TTC549 (cell line): ENCODE data around the gene C1orf52.
"Not testable (repeated sequence)": the region's sequence is repeated elsewhere in the genome, so short reads cannot be mapped to it uniquely, and the experiment has no call there.

ENCODE experiments used
- FAIRE-seq: peaks from 2 replicates; lab custom pipeline; 2012; peaks lifted over from hg19 to GRCh38; lab: Jason Lieb, UNC

Gene C1orf52

DNA sequence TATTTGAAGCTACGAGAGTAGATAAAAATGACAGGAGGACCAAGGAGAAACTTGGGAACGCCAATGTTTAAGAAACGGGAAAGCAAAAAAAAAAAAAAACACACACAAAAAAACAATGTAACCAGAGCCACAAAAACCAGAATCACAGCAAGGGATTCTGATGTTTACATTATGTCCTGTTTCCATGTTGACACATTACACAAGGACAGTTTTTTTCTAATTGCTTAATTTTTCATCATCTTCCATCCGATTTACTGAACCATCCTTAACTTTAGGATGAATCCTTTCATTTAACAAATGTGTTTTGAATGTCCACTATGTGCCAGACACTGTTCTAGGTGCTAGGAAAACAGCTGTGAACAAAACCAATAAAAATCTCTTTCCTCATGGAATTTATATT lies 18.3 kb upstream of the C1orf52 start:
- no peak for FAIRE-seq

DNA sequence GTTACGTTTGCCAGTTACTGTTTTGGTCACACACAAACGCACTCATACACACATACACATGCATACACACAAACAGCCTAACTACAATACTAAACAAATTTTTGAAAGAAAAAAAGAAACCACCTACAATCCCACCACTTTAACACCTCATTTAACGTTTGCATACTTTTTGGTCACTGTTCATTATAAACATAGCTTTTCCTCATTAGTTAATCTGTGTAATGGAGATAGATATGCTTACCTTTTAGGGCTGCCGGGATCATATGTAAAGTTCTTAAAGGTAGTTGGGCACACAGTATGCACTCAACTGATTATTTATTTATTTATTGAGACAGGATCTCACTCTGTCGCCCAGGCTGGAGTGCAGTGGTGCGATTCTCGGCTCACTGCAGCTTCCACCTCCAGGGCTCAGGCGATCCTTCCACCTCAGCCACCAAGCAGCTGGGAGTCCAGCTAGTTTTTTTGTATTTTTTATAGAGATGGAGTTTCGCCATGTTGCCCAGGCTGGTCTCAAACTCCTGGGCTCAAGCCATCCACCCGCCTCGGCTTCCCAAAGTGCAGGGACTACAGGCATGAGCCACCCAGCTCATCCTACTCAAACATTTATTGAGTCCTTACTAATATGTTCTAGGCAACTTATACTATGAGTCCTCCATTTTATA lies 17.6 kb upstream of the C1orf52 start:
- no peak for FAIRE-seq

DNA sequence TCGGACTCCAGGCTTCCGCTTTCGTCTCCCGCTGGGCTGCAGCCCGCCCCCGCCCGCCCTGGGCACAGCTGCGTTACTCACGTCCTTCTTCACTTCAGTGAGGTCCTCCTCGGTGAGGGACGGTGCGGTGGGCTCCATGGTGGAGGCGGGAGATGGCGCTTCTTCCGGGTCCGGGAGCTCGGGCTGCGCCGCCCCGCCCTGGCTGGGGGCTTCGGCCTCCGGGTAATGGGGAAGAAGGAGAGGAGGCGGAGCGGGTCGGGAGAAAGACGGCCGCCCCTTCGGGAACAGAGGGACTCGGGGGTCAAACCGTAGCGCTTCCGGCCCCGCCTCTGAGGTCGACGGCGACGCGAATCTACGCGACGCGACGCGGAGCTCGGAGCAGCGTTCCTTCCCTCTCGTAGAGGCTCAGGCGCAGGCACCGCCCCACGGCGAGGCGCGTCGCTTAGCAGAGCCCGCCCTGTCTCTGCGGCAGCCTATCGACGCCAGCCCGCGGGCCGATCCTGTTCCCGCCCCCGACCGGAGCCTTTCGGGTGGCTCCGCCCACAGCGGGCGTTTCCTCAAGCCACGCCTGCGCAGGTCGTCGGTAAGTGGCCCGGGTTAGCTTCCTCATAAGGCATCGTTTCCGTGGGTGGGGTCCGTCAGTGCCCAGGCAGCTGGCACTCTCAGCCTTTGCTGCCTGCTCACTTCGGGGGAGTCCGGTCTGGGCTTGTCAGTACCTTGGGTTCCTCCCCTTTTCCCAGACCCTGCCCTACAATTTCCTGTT lies 16.9 kb upstream of the C1orf52 start, which contains the start of gene BCL10:
TSS of gene BCL10 (minus strand) at position 418 of the 763 bp plus-strand sequence. CDS start at position 138, 280 bp downstream.
- peak; percentile 90 for FAIRE-seq

DNA sequence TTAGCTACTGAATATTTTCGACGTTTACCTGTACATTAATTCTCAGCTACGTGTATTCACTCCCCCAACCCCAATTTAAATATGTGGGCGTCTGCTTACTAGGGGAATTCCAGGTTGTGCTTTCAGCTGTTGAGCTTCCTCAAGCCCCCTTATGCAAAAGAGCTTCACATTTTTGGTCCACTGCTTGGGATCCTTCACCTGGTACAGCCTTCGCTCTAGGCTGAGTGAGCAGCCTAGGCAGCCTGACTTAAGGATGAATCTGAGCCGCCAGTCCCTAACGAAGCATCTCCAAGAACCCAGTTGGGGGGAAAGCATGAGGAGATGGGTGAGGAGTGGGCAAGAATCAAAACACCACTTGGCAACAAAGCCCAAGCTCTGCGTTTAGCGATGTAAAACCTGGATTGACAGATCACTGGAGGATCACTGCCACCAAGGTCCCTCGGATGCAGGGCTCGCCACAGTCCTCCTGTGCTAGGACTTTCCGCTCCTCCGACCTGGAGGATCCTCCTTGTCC lies 16.3 kb upstream of the C1orf52 start:
- FAIRE-seq: no peak

DNA sequence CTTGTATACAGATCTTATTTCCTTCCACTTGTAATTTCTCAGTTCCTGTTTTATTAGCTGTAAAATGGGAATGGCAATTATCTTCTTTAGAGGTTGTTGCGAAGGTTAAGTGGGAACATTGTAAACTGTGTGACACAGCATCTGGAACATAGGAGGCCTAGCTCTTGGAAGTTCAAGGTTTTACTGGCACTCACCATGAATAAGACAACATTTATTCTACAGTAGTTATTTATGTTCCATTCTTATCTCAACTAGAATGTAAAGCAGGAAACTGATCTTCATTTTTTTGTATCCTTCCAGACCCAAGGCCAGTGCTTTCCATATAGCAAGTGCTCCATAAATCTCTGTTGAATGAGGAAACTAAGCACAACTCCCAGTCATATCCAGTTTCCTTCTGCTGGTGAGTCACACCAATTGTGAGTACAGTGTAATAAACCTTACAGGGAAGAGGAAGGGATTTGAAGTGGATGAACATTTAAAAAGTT lies 15.5 kb upstream of the C1orf52 start:
- FAIRE-seq: no peak

DNA sequence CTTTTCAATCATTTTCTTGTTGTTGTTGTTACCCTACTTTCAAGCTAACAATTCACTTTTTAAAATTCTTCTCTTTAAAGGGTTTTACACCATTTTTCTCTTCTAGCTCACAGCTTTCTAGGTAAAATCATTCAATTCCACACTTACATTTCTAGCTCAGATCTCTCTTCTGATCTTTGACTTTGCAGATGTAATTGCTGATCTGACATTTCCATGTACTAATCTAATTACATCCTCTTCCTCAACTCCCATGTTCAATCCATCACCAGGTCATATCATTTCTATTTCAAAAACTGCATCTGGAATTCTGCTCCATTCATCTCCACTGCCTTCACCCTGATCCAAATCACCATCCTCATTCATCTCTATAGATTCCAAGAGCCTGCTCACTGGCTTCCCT lies 13.9 kb upstream of the C1orf52 start:
- FAIRE-seq: no peak

DNA sequence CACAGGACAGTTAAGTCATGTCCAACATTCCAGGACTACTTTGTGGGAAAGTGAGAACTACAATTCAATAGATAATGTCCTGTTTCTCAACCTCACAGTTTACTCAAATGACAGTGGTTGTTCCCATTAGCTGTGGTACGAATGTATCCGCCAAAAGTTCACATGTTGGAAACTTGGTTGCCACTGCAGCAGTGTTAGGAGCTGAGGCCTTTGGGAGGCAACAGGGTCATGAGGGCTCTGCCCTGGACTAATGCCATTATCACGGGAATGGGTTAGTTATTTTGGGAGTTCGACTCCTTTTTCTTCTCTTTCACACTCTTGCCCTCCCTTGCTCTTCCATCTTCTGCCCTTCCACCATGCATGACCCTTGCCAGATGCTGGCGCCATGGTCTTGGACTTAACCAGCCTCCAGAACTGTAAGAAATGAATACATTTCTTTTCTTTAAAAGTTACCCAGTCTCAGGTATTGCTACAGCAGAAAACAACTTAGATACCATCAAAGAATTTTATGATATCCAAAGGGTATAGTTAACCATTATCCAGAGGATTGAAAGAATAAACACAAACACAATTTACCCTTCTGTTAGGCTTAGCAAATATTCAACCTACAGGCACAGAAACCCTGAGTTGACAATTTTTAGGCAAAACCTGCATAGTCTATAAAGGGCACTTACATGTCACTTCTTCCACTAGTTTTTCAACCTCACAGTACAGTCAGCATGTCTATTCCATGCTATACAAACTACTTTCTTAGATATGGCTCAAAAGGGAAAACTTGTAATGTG lies 9.5 kb upstream of the C1orf52 start:
- no peak for FAIRE-seq

DNA sequence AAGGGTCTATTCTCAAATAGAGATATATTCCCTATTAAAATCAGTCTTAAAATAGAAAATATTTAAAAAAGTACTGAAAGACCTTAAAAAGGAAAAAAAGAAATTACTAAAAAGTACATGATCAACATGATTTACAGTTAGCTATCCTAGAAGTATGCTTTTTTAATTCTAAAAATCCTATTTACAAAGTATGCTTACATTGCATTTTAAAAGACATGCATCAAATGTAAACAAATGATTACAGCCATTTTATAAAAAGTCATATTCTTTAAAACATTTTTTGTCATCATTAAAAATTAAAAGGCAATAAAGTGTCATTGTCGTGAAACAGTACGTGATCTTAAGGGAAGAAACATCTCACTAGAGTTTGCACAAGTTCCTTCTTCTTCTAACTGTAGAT lies 7.9 kb upstream of the C1orf52 start:
- no peak for FAIRE-seq

DNA sequence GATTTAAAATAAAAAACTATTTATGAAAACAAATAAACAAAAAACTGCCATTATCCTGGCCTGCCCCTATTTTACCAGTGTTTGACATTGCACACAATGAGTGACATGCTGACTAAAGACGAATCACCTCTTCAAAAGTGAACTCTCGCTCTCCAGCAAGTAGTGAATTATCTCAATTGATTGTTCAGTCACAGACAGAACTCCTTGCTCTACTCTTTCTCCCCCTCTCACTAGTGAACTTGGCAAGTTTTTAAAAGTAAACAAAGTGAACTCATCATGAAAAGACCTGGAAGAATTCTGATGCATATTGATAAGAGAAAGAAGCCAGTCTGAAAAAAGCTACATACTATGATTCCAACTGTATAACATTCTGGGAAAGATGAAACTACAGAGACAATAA lies 4.7 kb upstream of the C1orf52 start:
- no peak for FAIRE-seq

DNA sequence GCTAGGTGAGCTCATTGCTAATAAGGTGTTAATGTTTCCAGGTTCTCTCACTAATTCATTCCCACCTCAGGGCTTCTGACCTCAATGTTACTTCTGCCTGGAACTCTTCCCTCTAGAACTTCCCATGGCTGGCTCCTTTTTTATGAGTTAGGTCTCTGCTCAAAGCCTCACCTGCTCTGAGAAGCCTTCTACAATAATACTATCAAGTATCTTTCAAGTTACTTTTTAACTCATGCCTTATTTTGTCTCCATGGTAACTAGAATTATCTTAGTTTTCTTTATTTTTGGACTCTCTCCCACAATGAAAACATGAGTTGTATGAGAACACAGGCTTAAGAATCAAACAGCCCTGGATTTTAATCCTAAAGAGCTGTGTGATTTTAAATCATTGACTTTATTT lies 3.5 kb upstream of the C1orf52 start:
- no peak for FAIRE-seq

DNA sequence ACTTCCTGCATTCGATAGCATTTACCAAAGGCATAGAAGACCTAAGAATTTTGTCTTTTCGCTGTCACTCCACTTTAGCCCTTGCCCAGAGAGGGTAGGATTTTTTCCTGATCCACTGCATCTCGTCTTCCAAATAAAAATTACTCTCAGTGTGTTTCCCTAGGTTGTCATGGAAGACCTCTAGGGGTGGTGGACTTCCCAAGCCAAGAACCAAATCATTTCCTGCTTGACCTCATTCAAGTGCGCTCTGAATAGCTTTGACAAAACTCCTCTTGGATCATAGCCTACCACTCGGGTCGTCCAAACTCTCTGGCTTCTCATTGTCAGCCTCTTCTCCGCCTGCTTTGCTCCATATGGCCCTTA lies 431 bp upstream of the C1orf52 start:
- no peak for FAIRE-seq

DNA sequence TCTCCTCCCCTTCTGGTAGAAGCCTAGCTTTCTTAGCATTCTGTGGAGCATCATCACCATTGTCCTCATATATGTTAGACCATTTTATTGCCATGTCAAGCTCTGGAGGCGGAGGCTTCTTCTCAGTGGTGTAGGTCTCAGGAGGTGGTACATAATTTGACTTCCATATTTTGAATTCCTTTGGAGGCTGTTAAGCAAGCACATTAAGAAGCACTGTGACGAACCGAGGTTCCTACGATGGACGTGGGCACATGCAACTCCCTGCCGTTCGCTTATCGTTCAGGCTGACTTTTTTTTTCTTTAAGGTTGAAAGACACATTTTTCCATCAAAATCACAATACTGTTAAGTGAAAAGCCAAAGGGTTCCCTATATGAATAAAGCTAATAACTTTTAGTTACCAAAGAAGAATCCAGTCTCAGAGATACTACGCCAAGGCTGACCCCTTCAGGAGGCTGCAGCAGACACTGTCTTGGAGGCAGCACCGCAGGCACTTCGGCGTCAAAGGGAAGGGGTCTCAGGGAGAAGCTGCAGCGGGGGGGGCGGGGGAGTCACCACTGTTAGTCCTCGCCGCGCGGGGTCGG lies 835 bp downstream of the C1orf52 start:
- no peak for FAIRE-seq

DNA sequence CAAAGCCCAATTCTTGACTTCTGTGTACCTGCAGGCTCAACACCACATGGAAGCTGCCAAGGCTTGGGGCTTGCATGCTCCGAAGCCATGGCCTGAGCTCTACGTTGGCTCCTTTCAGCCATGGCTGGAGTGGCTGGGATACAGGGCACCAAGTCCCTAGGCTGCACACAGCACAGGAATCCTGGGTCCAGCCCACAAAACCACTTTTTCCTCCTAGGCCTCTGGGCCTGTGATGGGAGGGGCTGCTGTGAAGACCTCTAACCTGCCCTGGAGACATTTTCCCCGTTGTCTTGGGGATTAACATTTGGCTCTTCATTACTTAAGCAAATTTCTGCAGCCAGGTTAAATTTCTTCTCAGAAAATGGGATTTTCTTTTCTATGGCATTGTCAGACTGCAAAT lies 10.4 kb downstream of the C1orf52 start:
- not testable (repeated sequence) for FAIRE-seq

DNA sequence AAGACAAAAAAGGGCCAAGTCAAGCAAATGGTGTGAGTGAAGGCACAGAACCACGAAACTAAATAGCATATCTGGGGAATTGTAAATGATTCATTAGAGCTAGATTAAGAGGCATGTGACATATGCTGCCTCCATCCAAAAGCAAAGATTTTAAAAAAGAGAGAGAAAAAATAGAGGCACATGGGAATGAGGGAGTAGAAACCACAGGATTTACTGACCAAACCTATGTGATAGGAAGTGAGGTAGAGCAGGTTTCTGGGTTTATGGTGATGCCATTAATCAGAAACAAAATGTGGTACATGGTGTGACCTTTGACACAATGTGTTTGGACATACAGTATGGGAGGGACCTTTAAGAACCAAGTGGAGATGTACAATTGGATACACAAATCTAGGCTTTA lies 13.6 kb downstream of the C1orf52 start:
- FAIRE-seq: no peak

DNA sequence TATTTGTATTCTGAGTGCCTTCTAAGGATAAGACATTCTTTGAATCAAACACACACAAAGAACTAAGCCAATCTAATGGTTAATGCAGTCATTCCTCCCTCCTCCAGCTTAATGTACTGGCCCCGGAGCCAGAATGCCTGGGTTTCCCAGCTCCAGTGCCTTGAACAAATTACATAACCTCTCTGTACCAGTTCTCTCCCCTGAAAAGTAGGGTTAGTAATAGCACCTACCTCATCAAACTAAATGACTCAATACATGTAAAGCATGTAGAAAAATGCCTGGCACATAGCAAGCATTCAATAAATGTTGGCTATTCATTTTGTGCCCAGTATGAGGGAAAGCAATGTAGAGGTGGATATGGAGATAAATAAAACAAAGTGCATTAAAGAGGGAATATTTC lies 14.0 kb downstream of the C1orf52 start:
- peak; percentile 92 for FAIRE-seq

DNA sequence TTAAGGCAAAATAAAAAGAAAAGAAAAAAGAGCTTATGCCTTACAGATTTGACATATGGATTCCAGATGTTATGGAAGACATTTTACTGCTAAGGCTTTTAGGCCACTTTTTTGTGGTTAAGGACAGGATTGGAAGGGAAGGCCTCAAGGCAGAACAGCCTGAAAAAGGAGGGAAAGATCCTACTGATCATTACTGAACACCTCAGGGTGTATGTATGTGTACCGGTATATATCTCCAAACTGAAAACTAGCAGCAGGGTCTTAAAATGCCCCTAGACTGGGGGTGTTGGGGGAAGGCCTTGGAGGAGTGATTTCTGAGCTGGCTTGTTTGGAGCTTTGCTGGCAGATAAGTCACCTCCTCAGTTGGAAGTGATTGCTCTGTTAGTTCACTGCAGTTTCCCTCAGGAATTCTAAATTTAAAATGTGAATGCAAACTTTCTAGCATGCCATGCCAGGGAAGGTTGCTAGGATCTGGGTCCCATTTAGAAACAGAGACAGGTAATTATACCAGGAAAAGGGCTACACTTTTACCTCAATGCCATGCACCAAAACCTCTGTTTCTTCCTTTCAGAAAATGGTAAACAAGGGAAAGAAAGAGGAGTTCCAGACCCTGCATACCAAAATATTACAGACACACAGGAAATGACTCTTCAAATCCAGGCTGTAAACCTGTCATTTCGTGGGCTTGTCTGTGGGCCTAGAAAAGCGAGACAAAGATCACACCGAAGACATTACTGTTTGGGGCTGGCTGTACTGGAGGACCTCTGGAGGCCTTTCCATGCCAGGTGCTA lies 15.0 kb downstream of the C1orf52 start:
- no peak for FAIRE-seq

DNA sequence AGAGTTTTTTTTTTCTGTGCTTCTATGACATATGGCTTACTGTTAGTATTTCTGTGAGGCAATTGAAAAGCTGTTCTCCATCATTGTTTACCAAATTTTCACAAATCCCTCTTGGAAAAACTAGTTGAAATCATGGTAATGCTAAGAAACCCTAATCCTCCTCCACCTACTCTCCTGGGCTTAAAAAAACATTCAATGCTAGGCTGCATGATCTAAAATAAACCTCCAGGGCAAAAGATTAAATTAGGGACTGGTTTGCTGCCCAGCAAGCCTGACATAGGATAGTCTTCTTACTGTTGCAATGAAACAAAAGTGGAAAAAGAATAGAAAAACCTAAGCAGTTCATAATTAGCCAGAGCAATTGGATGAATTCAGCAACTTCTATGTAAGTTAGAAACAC lies 16.1 kb downstream of the C1orf52 start:
- FAIRE-seq: peak; percentile 97

DNA sequence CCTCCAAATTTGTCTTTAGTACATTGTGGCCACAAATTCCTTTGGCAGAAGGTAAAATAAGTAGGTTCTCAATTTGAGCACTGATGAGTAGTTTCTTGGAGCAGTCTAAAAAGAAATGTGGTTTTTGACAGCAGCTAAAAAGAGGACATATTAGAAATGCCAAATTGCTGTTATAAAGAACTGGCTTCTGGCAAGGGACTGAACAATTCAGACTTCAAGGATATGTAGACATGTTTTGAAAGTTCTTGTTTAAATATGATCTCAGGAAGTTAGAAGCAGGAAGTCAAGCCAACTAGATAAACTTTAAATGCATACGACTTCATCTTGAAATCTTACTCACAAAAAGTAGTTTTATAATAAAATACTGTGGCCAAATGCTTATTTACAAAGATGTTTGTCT lies 18.8 kb downstream of the C1orf52 start:
- no peak for FAIRE-seq

DNA sequence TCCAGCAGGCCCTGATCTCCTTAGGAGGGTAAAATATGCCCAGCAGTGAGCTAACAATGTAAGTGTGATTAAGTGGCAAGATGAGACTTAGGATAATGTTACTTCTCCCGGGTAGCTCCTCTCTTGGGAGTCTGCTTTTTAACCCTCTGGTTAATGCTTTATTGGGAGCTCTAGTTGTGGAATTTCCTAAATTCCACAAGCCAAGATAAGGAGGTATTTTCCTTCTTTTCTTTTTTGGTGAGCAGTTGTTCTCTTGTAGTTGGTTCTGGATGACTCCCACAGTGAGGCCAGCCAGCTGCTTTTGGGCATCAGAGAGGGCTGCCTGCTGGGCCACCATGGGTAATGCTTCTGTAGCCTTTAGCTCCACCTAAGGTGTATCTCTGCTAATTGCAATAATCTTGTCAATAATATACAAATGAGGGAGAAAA lies 19.3 kb downstream of the C1orf52 start:
- FAIRE-seq: no peak

DNA sequence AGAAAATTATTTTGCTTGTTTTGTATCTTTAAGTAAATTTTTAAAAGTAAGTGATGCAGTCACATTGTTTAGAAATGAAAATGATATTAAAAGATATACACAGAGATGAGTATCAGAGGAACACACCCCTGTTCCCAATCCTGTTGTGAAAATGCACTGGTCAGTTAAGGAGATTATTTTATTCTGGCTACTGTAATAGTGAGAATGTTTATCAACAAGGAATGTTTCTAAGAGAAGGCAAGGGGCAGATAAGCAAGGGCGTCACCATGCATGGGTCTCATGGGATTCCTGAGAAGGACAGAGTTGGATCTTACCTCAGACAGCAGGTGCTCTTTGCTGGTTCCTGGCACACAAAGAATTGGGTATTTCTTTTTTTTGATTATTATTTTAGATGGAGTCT lies 21.8 kb downstream of the C1orf52 start:
- FAIRE-seq: no peak

DNA sequence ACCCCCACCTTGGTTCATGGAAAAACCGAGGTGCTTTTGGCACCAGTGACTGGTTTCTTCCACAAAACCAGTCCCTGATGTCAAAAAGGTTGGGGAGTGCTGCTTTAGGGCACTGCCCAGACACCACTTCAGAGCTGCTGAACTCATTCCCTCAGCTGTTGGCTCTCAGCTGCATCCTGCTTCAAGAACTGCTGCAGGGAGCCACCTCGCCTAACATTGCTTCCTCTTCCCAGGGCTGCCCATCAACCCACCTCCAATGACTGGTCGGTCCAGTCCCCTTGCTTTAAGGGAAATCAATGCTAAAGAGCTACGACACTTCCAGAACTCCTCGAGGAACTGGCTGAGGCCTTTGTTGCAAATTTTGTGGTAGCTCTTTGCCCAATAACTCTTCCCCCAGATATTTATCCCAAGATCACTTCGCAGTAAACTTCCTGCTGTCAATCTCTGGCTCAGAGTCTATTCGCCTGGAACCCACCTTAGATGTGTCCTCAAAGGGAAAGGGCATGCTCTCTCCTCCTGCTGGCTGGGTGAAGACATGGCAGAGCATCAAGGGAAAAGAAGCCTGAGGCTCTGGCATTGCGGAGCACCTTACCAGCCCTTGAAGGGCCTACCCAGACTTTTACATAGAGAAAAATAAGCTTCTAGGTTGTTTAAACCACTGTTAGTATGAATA lies 29.0 kb downstream of the C1orf52 start:
- no peak for FAIRE-seq
